DND-41 (cell line): ENCODE results near the gene GPC5.
A peak's percentile ranks its signal among the peaks of the same experiment; 100 is the strongest.

ENCODE experiments used
- ATAC-seq: fragments of 200-7000 bp; cut with Tn5 transposase; 3 replicates; pipeline ENCODE4 v1.9.1; 2021; ENCODE audit warnings: low read depth; ENCODE audit not compliant: insufficient read depth
- DNase-seq: peaks from one replicate; pipeline ENCODE4 v3.0.0-alpha.2; 2020
- H2AFZ ChIP-seq: 2 replicates; pipeline ENCODE4 v1.6.0; 2012; ENCODE audit warnings: low read depth, low read length
- H3K27ac ChIP-seq: 2 replicates; pipeline ENCODE4 v1.5.1; 2012; ENCODE audit warnings: low read length, inconsistent platforms
- H3K27me3 ChIP-seq: fragments of 200-600 bp; sonication (generic); 2 replicates; pipeline ENCODE4 v1.6.0; 2012; ENCODE audit warnings: low read length, mild to moderate bottlenecking, inconsistent platforms; ENCODE audit not compliant: insufficient read depth, poor library complexity
- H3K36me3 ChIP-seq: 2 replicates; pipeline ENCODE4 v1.5.1; 2012; ENCODE audit warnings: low read length, inconsistent platforms; ENCODE audit not compliant: insufficient read depth
- H3K4me1 ChIP-seq: 2 replicates; pipeline ENCODE4 v1.5.1; 2012; ENCODE audit warnings: mild to moderate bottlenecking, low read length; ENCODE audit not compliant: insufficient read depth
- H3K4me2 ChIP-seq: 2 replicates; pipeline ENCODE4 v1.6.0; 2012; ENCODE audit warnings: mild to moderate bottlenecking, moderate library complexity, low read length, inconsistent platforms; ENCODE audit not compliant: insufficient read depth
- H3K4me3 ChIP-seq, 2 experiments: fragments of 200-600 bp in 1 of 2; shearing (Covaris generic) in 1 of 2; 2 replicates each; pipeline ENCODE4 v1.5.1; 2012 to 2016; ENCODE audit warnings: inconsistent platforms in 2 of 2, low read length in 2 of 2, mild to moderate bottlenecking in 2 of 2, low read depth in 1 of 2, moderate library complexity in 1 of 2
- H3K79me2 ChIP-seq: 2 replicates; pipeline ENCODE4 v1.6.0; 2012; ENCODE audit warnings: low read length, inconsistent platforms; ENCODE audit not compliant: insufficient read depth
- H3K9ac ChIP-seq: 2 replicates; pipeline ENCODE4 v1.6.0; 2012; ENCODE audit warnings: low read depth, mild to moderate bottlenecking, inconsistent platforms, low read length, moderate library complexity
- H3K9me3 ChIP-seq: 2 replicates; pipeline ENCODE4 v1.5.1; 2012; ENCODE audit warnings: low read length, moderate library complexity, mild to moderate bottlenecking, inconsistent platforms; ENCODE audit not compliant: insufficient read depth, severe bottlenecking
- H4K20me1 ChIP-seq: 2 replicates; pipeline ENCODE4 v1.6.0; 2012; ENCODE audit warnings: low read length; ENCODE audit not compliant: insufficient read depth
- EZH2 ChIP-seq: IDR thresholded peaks from 3 replicates; pipeline ENCODE4 v1.6.1; 2012; ENCODE audit warnings: borderline replicate concordance, low read depth, mild to moderate bottlenecking, moderate library complexity, low read length, inconsistent platforms; ENCODE audit not compliant: severe bottlenecking
- TF ChIP-seq, protein P1 (sequence below): IDR thresholded peaks from 2 replicates; pipeline ENCODE4 v1.5.1; 2012; ENCODE audit warnings: borderline replicate concordance, low read length, moderate library complexity, mild to moderate bottlenecking; ENCODE audit not compliant: poor library complexity, severe bottlenecking; ENCODE audit errors: extremely low read depth

GPC5 gene

GRCh38 chr13:91359631-91360030 is 38.8 kb upstream of the GPC5 start:
- H3K4me2 ChIP-seq: no peak overlapping the region
- H3K27ac ChIP-seq: no peak overlapping the region
- H3K4me1 ChIP-seq: no peaks in the 10 kb centered on the region
- peaks cover 33% of the 10 kb centered on the region for H3K36me3 ChIP-seq
- H3K79me2 ChIP-seq: peaks cover 3% of the 10 kb centered on the region; the same call in 1 of the 2 replicates
- peak; percentile 0; the same call in 1 of the 3 replicates for ATAC-seq
- no peaks in the 10 kb centered on the region for H3K27me3 ChIP-seq
- no peaks in the 10 kb centered on the region for H3K9me3 ChIP-seq
- H3K4me3 ChIP-seq: no peak overlapping the region
- DNase-seq: no peak
- H4K20me1 ChIP-seq: peaks cover 43% of the 10 kb centered on the region
- TF ChIP-seq, protein P1, sequence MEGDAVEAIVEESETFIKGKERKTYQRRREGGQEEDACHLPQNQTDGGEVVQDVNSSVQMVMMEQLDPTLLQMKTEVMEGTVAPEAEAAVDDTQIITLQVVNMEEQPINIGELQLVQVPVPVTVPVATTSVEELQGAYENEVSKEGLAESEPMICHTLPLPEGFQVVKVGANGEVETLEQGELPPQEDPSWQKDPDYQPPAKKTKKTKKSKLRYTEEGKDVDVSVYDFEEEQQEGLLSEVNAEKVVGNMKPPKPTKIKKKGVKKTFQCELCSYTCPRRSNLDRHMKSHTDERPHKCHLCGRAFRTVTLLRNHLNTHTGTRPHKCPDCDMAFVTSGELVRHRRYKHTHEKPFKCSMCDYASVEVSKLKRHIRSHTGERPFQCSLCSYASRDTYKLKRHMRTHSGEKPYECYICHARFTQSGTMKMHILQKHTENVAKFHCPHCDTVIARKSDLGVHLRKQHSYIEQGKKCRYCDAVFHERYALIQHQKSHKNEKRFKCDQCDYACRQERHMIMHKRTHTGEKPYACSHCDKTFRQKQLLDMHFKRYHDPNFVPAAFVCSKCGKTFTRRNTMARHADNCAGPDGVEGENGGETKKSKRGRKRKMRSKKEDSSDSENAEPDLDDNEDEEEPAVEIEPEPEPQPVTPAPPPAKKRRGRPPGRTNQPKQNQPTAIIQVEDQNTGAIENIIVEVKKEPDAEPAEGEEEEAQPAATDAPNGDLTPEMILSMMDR: no peak
- TF ChIP-seq EZH2: no peak
- no peak overlapping the region for H3K9ac ChIP-seq
- no peak overlapping the region for H2AFZ ChIP-seq

DNA sequence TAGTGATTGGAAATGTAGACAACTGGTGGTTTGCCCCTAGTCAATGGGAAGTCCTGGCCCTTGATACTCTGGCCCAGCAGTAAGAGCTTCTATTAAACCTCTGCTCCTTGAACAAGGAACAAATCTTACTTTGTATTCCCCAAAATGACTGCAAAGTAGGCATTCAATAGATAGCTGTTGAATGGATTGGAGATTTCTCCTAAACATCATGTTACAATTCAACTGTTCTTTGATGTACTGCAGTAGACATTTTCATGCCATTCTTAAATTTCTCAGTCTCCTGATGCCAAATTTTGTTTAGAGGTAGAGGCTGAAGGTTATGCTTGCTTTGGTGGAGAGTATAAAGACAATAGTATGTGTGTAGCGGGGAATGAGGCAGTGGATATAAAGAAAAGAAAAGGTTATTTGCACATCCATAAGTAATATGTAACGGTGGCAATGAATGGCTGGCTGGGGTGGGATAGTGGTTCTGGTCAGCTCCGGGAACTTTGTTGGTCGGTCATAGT is 38.1 kb upstream of the GPC5 start:
- Histone ChIP-seq H3K27ac (no peak overlapping the region), H3K4me1 (no peaks in the 10 kb centered on the region), H2AFZ (no peak overlapping the region), H3K4me3 (no peak overlapping the region), H3K79me2 (no peaks in the 10 kb centered on the region), H3K9me3 (no peaks in the 10 kb centered on the region), H4K20me1 (peaks cover 38% of the 10 kb centered on the region), H3K27me3 (no peaks in the 10 kb centered on the region), H3K9ac (no peak overlapping the region), H3K36me3 (peaks cover 26% of the 10 kb centered on the region), H3K4me2 (no peak overlapping the region)
- TF ChIP-seq, protein P1: no peak
- no peak for TF ChIP-seq EZH2
- DNase-seq: no peak
- ATAC-seq: peak; percentile 7; the same call in 2 of the 3 replicates

DNA sequence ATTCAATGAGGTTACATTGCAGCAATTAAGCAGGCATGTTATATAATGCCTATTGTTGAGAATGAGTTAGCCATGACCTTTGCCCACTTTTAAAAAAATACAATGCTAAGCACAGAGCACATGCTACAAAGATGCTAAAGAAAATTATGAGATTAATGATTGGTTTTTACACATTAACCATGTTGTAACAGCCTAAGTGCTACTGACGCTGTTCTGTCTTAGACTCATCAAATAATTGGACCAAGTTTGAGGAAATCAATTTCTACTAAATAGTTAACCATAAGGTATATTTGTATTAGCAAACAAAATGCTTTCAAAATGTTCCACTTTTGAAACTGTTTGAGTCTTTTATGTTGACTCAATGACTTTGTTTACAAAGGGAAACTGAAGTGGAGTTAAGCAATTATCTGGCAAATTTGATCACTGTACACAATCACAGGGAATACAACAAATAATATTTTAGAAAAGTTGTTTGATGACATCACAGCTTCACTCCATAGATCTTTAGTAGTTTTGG is 36.6 kb upstream of the GPC5 start:
- no peaks in the 10 kb centered on the region for H3K9me3 ChIP-seq
- H3K79me2 ChIP-seq: no peaks in the 10 kb centered on the region
- H3K27me3 ChIP-seq: no peaks in the 10 kb centered on the region
- no peaks in the 10 kb centered on the region for H3K4me1 ChIP-seq
- H3K9ac ChIP-seq: no peak overlapping the region
- DNase-seq (no peak), ATAC-seq (no peak)
- H2AFZ ChIP-seq: no peak overlapping the region
- peaks cover 28% of the 10 kb centered on the region for H4K20me1 ChIP-seq
- peaks cover 11% of the 10 kb centered on the region; the same call in 1 of the 2 replicates for H3K36me3 ChIP-seq
- TF ChIP-seq EZH2: no peak
- TF ChIP-seq, protein P1: no peak
- H3K4me3 ChIP-seq: no peak overlapping the region
- H3K27ac ChIP-seq: no peak overlapping the region
- H3K4me2 ChIP-seq: no peak overlapping the region

- Histone ChIP-seq H3K27ac (no peak overlapping the region), H3K9me3 (no peaks in the 10 kb centered on the region), H2AFZ (no peak overlapping the region), H3K4me3 (no peak overlapping the region), H3K27me3 (no peaks in the 10 kb centered on the region), H3K36me3 (no peaks in the 10 kb centered on the region), H3K4me1 (no peaks in the 10 kb centered on the region), H3K4me2 (no peak overlapping the region), H3K79me2 (no peaks in the 10 kb centered on the region), H3K9ac (no peak overlapping the region), H4K20me1 (peaks cover 17% of the 10 kb centered on the region)
- TF ChIP-seq, protein P1: no peak
- no peak for TF ChIP-seq EZH2
- no peak for ATAC-seq
- no peak for DNase-seq
Measured at GRCh38 chr13:91362908-91363307, 35.5 kb upstream of the GPC5 start.
